GM19372 (cell line): Measurements from ENCODE around the gene HDAC6.

ENCODE experiments used
- ATAC-seq: cut with Tn5 transposase; IDR thresholded peaks from one replicate; pipeline ENCODE4 v1.9.1; 2021; ENCODE audit warnings: mild to moderate bottlenecking, low read depth, moderate library complexity; ENCODE audit not compliant: unreplicated experiment

Gene HDAC6

GRCh38 chrX:48787505-48788443, 14.1 kb upstream of the HDAC6 start:
- no peak for ATAC-seq

- ATAC-seq = no peak
Measured at GRCh38 chrX:48789366-48790220, 12.3 kb upstream of the HDAC6 start.

- ATAC-seq = no peak
Measured at GRCh38 chrX:48790477-48790876, 11.4 kb upstream of the HDAC6 start.

- ATAC-seq = no peak
Measured at GRCh38 chrX:48791063-48791820, 10.6 kb upstream of the HDAC6 start.

- no peak for ATAC-seq
Measured at GRCh38 chrX:48792219-48792618, 9.6 kb upstream of the HDAC6 start.

GRCh38 chrX:48793935-48794334, 7.9 kb upstream of the HDAC6 start:
- no peak for ATAC-seq

GRCh38 chrX:48794340-48794910, 7.4 kb upstream of the HDAC6 start:
- no peak for ATAC-seq

GRCh38 chrX:48794911-48795515, 6.9 kb upstream of the HDAC6 start:
- ATAC-seq = no peak

- no peak for ATAC-seq
Measured at GRCh38 chrX:48798318-48798717, 3.5 kb upstream of the HDAC6 start.

GRCh38 chrX:48800574-48801279, 1.1 kb upstream of the HDAC6 start:
- no peak for ATAC-seq

GRCh38 chrX:48802089-48802904, 430 bp downstream of the HDAC6 start:
- peak; percentile 37 for ATAC-seq

GRCh38 chrX:48802905-48803200, 986 bp downstream of the HDAC6 start:
- no peak for ATAC-seq

GRCh38 chrX:48806081-48806480, 4.2 kb downstream of the HDAC6 start:
- ATAC-seq = no peak

GRCh38 chrX:48813644-48814043, 11.8 kb downstream of the HDAC6 start:
- ATAC-seq = no peak

GRCh38 chrX:48814722-48815121, 12.9 kb downstream of the HDAC6 start:
- ATAC-seq = no peak

GRCh38 chrX:48815266-48815665, 13.4 kb downstream of the HDAC6 start:
- ATAC-seq = no peak

- no peak for ATAC-seq
Measured at GRCh38 chrX:48816014-48816810, 14.3 kb downstream of the HDAC6 start.

GRCh38 chrX:48818098-48818497, 16.2 kb downstream of the HDAC6 start:
- ATAC-seq = no peak
